GM04503 (cell line): ENCODE results near the gene KLHL22.
"Not testable (repeated sequence)": the region's sequence is repeated elsewhere in the genome, so short reads cannot be mapped to it uniquely, and the experiment has no call there.

Source experiments
- DNase-seq: peaks from one replicate; pipeline ENCODE4 v3.0.0-alpha.2; 2012; ENCODE audit warnings: low read depth

KLHL22 gene

GRCh38 chr22:20524004-20524481, 28.4 kb upstream of the KLHL22 start:
- DNase-seq, result no peak

GRCh38 chr22:20523086-20523983, 27.7 kb upstream of the KLHL22 start:
- DNase-seq, result peak; percentile 79

GRCh38 chr22:20522134-20523004, 26.8 kb upstream of the KLHL22 start:
- DNase-seq, result no peak

- DNase-seq, result no peak
Observed at GRCh38 chr22:20520093-20520511, 24.5 kb upstream of the KLHL22 start.

GRCh38 chr22:20519558-20519957, 24.0 kb upstream of the KLHL22 start:
- no peak for DNase-seq

- DNase-seq, result no peak
Observed at GRCh38 chr22:20517841-20518592, 22.4 kb upstream of the KLHL22 start.

- no peak for DNase-seq
Observed at GRCh38 chr22:20517422-20517821, 21.8 kb upstream of the KLHL22 start.

- no peak for DNase-seq
Observed at GRCh38 chr22:20516399-20516798, 20.8 kb upstream of the KLHL22 start.

- DNase-seq, result peak; percentile 78
Observed at GRCh38 chr22:20514658-20515406, 19.2 kb upstream of the KLHL22 start.

GRCh38 chr22:20511578-20512229, 16.1 kb upstream of the KLHL22 start:
- no peak for DNase-seq

- DNase-seq, result no peak
Observed at GRCh38 chr22:20510811-20511577, 15.4 kb upstream of the KLHL22 start.

- DNase-seq, result peak; percentile 82
Observed at GRCh38 chr22:20509344-20510047, 13.9 kb upstream of the KLHL22 start.

- no peak for DNase-seq
Observed at GRCh38 chr22:20508815-20509271, 13.2 kb upstream of the KLHL22 start.

GRCh38 chr22:20508067-20508755, 12.6 kb upstream of the KLHL22 start:
- not testable (repeated sequence) for DNase-seq

GRCh38 chr22:20507253-20508066, 11.9 kb upstream of the KLHL22 start, which contains the start of gene MED15:
TSS of gene MED15 (plus strand) at chr22:20507610. CDS start at chr22:20507679, 69 bp downstream.
- DNase-seq, result peak; percentile 54

GRCh38 chr22:20506543-20507252, 11.1 kb upstream of the KLHL22 start:
- no peak for DNase-seq
